Measurements from ENCODE around the gene APOOL. TPM values are rescaled to one million over a fixed set of nuclear protein-coding genes. Genes with fewer than 3 reads are reported as not detected.
"Not testable (repeated sequence)": the region's sequence is repeated elsewhere in the genome, so short reads cannot be mapped to it uniquely, and the experiment has no call there.

APOOL gene
- total RNA-seq, 3 donors from 2014 or later, result 23.5 to 27.7 (median 24.0) TPM

GRCh38 chrX:85051627-85052026, 48.0 kb downstream of the APOOL start:
- DNase-seq (no peak), ATAC-seq (no peak)
- intact Hi-C loops (cut with DNase I, micrococcal nuclease), result no loop called here
- H3K4me3 ChIP-seq, result no peak overlapping the region
- no peaks in the 10 kb centered on the region for H3K36me3 ChIP-seq (ENCODE audit: low read depth)
- TF ChIP-seq CTCF (IDR thresholded peaks at IDR 0.05), result no peak
- no peaks in the 10 kb centered on the region for H3K9me3 ChIP-seq
- H3K4me1 ChIP-seq (ENCODE audit: low read depth), result no peaks in the 10 kb centered on the region

GRCh38 chrX:85052205-85052604, 48.5 kb downstream of the APOOL start:
- H3K36me3 ChIP-seq (ENCODE audit: low read depth), result no peaks in the 10 kb centered on the region
- no peaks in the 10 kb centered on the region for H3K4me1 ChIP-seq (ENCODE audit: low read depth)
- intact Hi-C loops (cut with DNase I, micrococcal nuclease), result no loop called here
- ATAC-seq (no peak), DNase-seq (no peak)
- no peak for TF ChIP-seq CTCF (IDR thresholded peaks at IDR 0.05)
- no peak overlapping the region for H3K4me3 ChIP-seq
- H3K9me3 ChIP-seq, result no peaks in the 10 kb centered on the region

GRCh38 chrX:85052636-85053343, 49.1 kb downstream of the APOOL start:
- DNase-seq (no peak), ATAC-seq (no peak)
- intact Hi-C loops (cut with DNase I, micrococcal nuclease), result no loop called here
- Histone ChIP-seq H3K4me3 (no peak overlapping the region), H3K36me3 (ENCODE audit: low read depth) (no peaks in the 10 kb centered on the region), H3K4me1 (ENCODE audit: low read depth) (no peaks in the 10 kb centered on the region), H3K9me3 (no peaks in the 10 kb centered on the region)
- no peak for TF ChIP-seq CTCF (IDR thresholded peaks at IDR 0.05)

GRCh38 chrX:85065512-85066198, 62.0 kb downstream of the APOOL start:
- intact Hi-C loops (cut with DNase I, micrococcal nuclease), result no loop called here
- Histone ChIP-seq H3K4me3 (no peak overlapping the region), H3K9me3 (no peaks in the 10 kb centered on the region), H3K36me3 (ENCODE audit: low read depth) (no peaks in the 10 kb centered on the region), H3K4me1 (ENCODE audit: low read depth) (no peaks in the 10 kb centered on the region)
- no peak for TF ChIP-seq CTCF (IDR thresholded peaks at IDR 0.05)
- DNase-seq, result no peak
- ATAC-seq, result no peak

GRCh38 chrX:85077247-85077646, 73.6 kb downstream of the APOOL start:
- DNase-seq; H3K36me3 ChIP-seq (ENCODE audit: low read depth); ATAC-seq; intact Hi-C loops (cut with DNase I, micrococcal nuclease); H3K4me1 ChIP-seq (ENCODE audit: low read depth); H3K9me3 ChIP-seq; H3K4me3 ChIP-seq: not testable (repeated sequence)

- peak; percentile 36 for TF ChIP-seq CTCF (IDR thresholded peaks at IDR 0.05)
- DNase-seq (peak in 1 of 3 donors; percentile 26), ATAC-seq (peak; percentile 66)
- no peaks in the 10 kb centered on the region for H3K4me1 ChIP-seq (ENCODE audit: low read depth)
- no peaks in the 10 kb centered on the region for H3K36me3 ChIP-seq (ENCODE audit: low read depth)
- intact Hi-C loops (cut with DNase I, micrococcal nuclease), result no loop called here
- no peaks in the 10 kb centered on the region for H3K9me3 ChIP-seq
- H3K4me3 ChIP-seq, result no peak overlapping the region
These were observed 81.2 kb downstream of the APOOL start for GRCh38 chrX:85084770-85085393.

Measured in mucosa of descending colon (tissue), 3 donors.